Left lung (tissue), 10 donors: Measurements from ENCODE around the gene VSTM4. TPM values are rescaled to one million over a fixed set of nuclear protein-coding genes. Genes with fewer than 3 reads are reported as not detected.

Experiments
- ATAC-seq: fragments of 200-7000 bp; cut with Tn5 transposase; one replicate; pipeline ENCODE4 v1.9.1; 2020; ENCODE audit warnings: moderate library complexity
- DNase-seq, 4 donors: peaks; one replicate each; pipeline ENCODE4 v3.0.0-alpha.2; 2013 to 2020
- H3K27ac ChIP-seq, 2 donors: fragments of 200-600 bp; sonication (generic) in 1 of 2; one replicate each; pipeline versions ENCODE4 v1.5.0 to v1.8.0; 2020 to 2021
- H3K27me3 ChIP-seq, 2 donors: fragments of 200-600 bp; sonication (generic) in 1 of 2; one replicate each; pipeline versions ENCODE4 v1.5.0 to v1.8.0; 2020 to 2021
- H3K36me3 ChIP-seq, 2 donors: fragments of 200-600 bp; sonication (generic) in 1 of 2; one replicate each; pipeline versions ENCODE4 v1.5.0 to v1.8.0; 2020 to 2021
- H3K4me1 ChIP-seq, 2 donors: fragments of 200-600 bp; one replicate each; pipeline ENCODE4 v1.8.0; 2021
- H3K4me3 ChIP-seq, 2 donors: fragments of 200-600 bp; sonication (generic) in 1 of 2; one replicate each; pipeline versions ENCODE4 v1.5.0 to v1.8.0; 2020 to 2021; ENCODE audit warnings: mild to moderate bottlenecking in 1 of 2
- H3K9me3 ChIP-seq, 2 donors: fragments of 200-600 bp; sonication (generic) in 1 of 2; one replicate each; pipeline versions ENCODE4 v1.5.0 to v1.8.0; 2020 to 2021
- intact Hi-C, 2 donors: fragments of 100-400 bp; cut with DNase I; formaldehyde crosslinking; loops; one replicate each; pipeline versions ENCODE4 v1.11.2 to v1.14.2; 2022
- polyA plus RNA-seq, 6 donors: library from polyadenylated mRNA; unstranded; fragments of 120-200 nt; gene quantifications; one replicate each; pipeline ENCODE4 v1.2.1, GENCODE V29; 2013; ENCODE audit not compliant: insufficient read length in 6 of 6
- total RNA-seq, 2 donors: library from RNA; stranded (reverse); fragmentation: NEBNext Ultra II Directional; extraction: Animal tissue kit (Norgen Biotek cat#: 25700); gene quantifications; one replicate each; pipeline ENCODE4 v1.2.1, GENCODE V29; 2021
- TF ChIP-seq, protein P1 (sequence below), 2 donors: fragments of 200-600 bp; sonication (generic) in 1 of 2; IDR thresholded peaks; one replicate each; pipeline versions ENCODE4 v1.5.0 to v1.8.0; 2021; ENCODE audit warnings: antibody characterized with exemption in 2 of 2
- donor health status: DM: no; HTN: yes; CAD: no.
- donor health status: DM: no; HTN: no; CAD: no.

VSTM4 gene
- total and polyA plus RNA-seq, 8 donors: 11.0 to 36.9 (median 30.8) TPM

DNA sequence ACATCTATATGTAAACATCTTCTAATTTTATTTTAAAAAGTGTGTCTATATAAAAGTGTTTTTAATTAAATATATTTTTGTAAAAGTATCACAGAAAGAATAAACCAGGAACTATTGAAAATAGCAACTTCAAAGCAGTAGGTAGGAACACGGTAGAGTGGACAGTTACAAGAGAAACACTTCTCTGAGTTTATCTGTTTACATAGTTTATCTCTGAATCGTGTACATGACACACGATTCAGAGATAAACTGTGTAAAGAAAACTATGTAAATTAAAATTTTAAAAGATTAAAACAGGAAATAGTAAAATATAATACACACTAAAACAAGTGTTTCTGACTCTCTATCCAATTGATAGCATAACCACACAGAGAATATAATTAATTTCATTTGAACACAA, 43.6 kb upstream of the VSTM4 start:
- no peak for DNase-seq
- intact Hi-C loops: no loop called here
- Histone ChIP-seq H3K27me3 (no peaks in the 10 kb centered on the region), H3K27ac (no peak overlapping the region), H3K4me3 (no peak overlapping the region), H3K36me3 (peaks cover 0 to 10% of the 10 kb centered on the region in 2 donors), H3K9me3 (no peaks in the 10 kb centered on the region), H3K4me1 (no peaks in the 10 kb centered on the region)
- ATAC-seq: no peak
- TF ChIP-seq, protein P1, sequence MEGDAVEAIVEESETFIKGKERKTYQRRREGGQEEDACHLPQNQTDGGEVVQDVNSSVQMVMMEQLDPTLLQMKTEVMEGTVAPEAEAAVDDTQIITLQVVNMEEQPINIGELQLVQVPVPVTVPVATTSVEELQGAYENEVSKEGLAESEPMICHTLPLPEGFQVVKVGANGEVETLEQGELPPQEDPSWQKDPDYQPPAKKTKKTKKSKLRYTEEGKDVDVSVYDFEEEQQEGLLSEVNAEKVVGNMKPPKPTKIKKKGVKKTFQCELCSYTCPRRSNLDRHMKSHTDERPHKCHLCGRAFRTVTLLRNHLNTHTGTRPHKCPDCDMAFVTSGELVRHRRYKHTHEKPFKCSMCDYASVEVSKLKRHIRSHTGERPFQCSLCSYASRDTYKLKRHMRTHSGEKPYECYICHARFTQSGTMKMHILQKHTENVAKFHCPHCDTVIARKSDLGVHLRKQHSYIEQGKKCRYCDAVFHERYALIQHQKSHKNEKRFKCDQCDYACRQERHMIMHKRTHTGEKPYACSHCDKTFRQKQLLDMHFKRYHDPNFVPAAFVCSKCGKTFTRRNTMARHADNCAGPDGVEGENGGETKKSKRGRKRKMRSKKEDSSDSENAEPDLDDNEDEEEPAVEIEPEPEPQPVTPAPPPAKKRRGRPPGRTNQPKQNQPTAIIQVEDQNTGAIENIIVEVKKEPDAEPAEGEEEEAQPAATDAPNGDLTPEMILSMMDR (IDR thresholded peaks at IDR 0.05): no peak

GRCh38 chr10:49158404-49158803, 43.1 kb upstream of the VSTM4 start:
- H3K4me1 ChIP-seq: no peaks in the 10 kb centered on the region
- H3K36me3 ChIP-seq: peaks cover 0 to 10% of the 10 kb centered on the region in 2 donors
- no peak overlapping the region for H3K27ac ChIP-seq
- ATAC-seq: no peak
- TF ChIP-seq, protein P1 (IDR thresholded peaks at IDR 0.05): no peak
- H3K4me3 ChIP-seq: no peak overlapping the region
- intact Hi-C loops: no loop called here
- H3K27me3 ChIP-seq: no peaks in the 10 kb centered on the region
- DNase-seq: no peak
- H3K9me3 ChIP-seq: no peaks in the 10 kb centered on the region

GRCh38 chr10:49157229-49157628, 41.9 kb upstream of the VSTM4 start:
- H3K27me3 ChIP-seq: no peaks in the 10 kb centered on the region
- no peak overlapping the region for H3K27ac ChIP-seq
- H3K4me1 ChIP-seq: no peaks in the 10 kb centered on the region
- peaks cover 0 to 10% of the 10 kb centered on the region in 2 donors for H3K36me3 ChIP-seq
- no peak overlapping the region for H3K4me3 ChIP-seq
- ATAC-seq (no peak), DNase-seq (no peak)
- no peaks in the 10 kb centered on the region for H3K9me3 ChIP-seq
- intact Hi-C loops: no loop called here
- TF ChIP-seq, protein P1 (IDR thresholded peaks at IDR 0.05): no peak

DNA sequence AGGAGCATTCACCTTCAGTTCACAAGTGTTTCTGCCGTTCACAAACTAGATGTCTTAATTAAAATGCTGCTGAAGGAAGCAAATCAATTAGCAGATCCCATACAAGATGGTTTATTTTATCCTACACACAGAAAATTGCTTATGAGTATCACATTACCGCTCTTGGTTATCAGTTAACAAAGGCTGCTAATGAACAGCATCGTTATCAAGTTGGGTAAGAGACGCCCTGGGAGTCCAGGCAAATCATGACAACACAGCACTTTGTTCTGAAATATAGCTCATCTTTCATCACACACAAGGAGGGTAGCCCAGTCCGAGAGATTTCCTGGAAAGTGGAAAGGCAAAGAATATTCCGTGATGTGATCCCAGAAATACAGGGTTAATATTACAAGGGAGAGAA, 39.3 kb upstream of the VSTM4 start:
- DNase-seq (no peak), ATAC-seq (no peak)
- intact Hi-C loops: no loop called here
- Histone ChIP-seq H3K27ac (no peak overlapping the region), H3K9me3 (no peaks in the 10 kb centered on the region), H3K27me3 (no peaks in the 10 kb centered on the region), H3K4me3 (no peak overlapping the region), H3K36me3 (peaks cover 0 to 4% of the 10 kb centered on the region in 2 donors), H3K4me1 (no peaks in the 10 kb centered on the region)
- TF ChIP-seq, protein P1 (IDR thresholded peaks at IDR 0.05): no peak

- H3K27me3 ChIP-seq: no peaks in the 10 kb centered on the region
- TF ChIP-seq, protein P1 (IDR thresholded peaks at IDR 0.05): no peak
- H3K9me3 ChIP-seq: no peaks in the 10 kb centered on the region
- intact Hi-C loops: no loop called here
- H3K4me1 ChIP-seq: no peaks in the 10 kb centered on the region
- ATAC-seq (no peak), DNase-seq (no peak)
- no peak overlapping the region for H3K27ac ChIP-seq
- no peak overlapping the region for H3K4me3 ChIP-seq
- peaks cover 0 to 4% of the 10 kb centered on the region in 2 donors for H3K36me3 ChIP-seq
Measured at GRCh38 chr10:49153971-49154370, 38.6 kb upstream of the VSTM4 start.
